HG03066 (cell line): ENCODE data around the gene MYH15.

Experiments
- ATAC-seq: cut with Tn5 transposase; IDR thresholded peaks from one replicate; pipeline ENCODE4 v1.9.1; 2021; ENCODE audit warnings: low read depth; ENCODE audit not compliant: unreplicated experiment

Gene MYH15

DNA sequence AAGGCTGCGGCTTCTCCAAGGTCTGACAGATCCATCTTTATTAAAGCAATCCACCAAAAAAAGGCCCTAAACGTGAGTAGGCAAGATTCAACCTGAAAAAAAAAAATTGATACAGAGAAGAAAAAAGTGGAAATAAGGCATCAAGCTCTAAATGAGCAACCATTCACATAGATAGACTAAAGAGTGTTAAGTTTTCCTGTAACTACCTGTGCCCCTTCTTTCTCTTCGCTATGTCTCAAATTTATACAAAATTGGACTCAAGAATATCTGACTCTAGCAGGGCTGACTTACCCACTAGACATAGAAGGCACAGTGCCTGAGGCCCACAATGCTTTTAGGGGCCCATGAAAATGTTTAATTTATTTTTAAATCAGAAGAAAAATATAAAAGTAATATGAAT is at the start of gene MYH15:
MYH15 (minus strand) TSS at position 101 of the 400 bp plus-strand sequence; CDS start at position 35, 66 bp downstream.
- no peak for ATAC-seq

- ATAC-seq, result no peak
Measured at GRCh38 chr3:108555966-108556581, 45.7 kb upstream of the MYH15 start.

DNA sequence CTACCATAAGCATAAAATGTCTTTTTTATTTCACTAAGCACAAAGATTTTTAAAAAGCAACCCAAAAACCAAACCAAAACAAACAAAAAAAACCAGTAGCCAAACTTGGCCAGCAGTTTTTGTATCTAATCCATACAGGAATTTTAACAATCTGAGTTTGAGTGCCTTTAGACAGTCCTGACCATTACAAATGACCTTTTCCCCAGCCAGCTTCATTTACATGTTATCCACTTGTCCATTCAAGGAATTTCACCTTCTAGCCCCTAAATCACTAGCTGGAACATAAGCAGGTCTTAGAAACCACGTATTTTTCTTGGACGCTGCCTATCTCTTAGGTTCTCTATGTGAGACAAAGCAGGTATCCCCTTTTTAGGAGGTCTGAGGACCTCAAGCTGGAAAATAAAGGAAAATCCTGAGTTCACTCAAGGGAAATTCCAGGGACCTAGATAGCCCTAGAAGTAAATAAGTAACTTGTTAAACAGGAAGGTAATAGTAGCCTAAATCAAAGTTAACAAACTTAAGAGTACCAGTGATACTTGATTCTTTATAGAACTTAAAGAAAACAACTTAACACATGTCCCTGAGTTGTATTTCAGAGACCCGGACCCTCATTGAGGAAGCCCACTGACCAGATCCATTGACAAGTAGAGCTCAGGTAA is 44.6 kb upstream of the MYH15 start:
- no peak for ATAC-seq

- no peak for ATAC-seq
Measured at GRCh38 chr3:108554229-108554628, 43.8 kb upstream of the MYH15 start.

- ATAC-seq, result no peak
Measured at GRCh38 chr3:108552267-108553159, 42.1 kb upstream of the MYH15 start.

DNA sequence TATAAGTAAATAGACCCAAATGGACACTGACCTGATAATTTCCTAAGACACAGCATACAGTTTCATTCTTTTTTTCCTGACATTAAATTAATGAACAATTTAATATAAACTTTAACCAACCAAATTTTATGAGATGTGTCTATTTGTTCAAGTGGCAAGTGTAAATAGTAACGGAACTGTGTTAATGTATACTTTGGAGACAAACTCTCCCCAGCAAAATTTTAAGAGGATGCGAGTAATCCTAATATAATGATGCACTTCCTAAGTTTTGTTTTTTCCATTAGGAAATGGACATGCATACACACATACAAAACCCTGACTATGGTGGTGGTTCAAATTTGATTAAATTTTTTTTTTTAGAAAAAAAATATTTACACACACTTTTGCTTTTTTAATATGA is 38.5 kb upstream of the MYH15 start:
- ATAC-seq, result no peak

DNA sequence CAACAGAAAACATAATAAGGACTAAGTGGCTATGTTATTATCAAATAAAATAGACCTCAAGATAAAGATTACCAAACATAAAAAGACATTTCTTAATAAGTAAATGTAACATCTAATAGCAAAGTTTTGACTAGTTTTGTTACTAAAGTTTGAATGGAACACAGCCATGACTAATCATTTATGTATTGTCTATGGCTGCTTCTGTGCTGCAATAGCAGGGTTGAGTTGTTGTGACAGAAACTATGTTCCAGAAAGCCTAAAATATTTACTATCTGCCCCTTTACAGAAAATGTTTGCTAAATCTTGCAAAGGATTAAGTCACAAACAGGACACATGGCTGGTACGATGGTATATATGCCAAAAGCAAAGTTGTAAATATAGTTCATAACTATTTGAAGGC is 37.9 kb upstream of the MYH15 start:
- ATAC-seq, result no peak

DNA sequence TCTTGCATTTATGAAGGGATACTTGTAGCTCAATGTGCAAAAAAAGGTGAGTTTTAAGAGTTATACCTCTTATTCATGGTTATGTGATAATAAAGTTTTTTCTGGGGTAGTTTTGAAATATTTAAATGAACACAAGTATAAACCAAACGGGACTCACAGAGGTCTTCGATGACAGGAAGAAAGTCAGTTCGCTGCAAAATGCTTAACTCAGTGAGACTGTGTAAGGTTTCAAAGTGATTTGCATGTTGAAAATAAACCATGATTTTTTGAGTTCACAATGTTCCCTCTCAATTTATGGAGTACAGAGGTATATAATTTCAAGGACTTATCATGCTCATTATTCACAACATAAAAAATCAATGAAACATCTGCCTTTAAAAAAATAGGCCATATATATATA is 36.3 kb upstream of the MYH15 start:
- no peak for ATAC-seq

DNA sequence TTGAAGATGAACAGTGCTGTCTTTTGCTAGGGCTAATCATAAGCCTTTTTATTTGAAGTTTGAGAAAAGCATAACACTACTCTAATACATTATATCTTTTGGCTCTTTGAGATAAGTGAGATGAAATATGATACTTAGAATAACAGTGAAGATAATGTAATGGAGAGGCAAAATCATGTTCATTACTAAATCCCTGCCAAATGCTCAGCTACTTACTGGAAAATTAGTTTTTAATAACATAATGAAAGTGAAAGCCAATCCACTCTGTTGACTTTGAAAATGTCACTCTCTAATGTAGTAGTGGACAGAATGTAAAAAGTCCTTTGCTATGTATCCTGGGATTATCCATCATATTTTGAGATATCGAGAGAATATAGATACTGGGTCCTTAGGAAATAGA is 35.9 kb upstream of the MYH15 start:
- no peak for ATAC-seq

DNA sequence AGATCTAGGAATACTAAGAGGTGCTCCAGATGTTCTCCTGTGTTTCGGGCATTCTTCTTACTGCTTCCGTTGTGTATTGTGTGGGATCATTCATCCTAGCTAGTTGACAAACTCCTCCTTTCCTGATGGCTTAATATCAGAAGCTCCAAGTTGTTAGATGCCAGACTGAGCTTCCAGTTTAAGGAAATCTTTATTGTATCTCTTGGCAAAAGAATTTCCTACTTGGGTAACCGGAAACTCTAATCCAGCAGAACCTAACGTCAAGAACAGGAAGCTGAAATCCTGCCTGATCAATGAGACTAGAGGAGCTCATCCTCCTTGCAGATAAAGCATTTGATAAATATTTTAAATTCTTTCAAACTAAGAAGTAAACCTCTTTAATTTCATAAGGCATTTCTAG is 27.7 kb upstream of the MYH15 start:
- ATAC-seq, result no peak

GRCh38 chr3:108528459-108529252 is 18.3 kb upstream of the MYH15 start:
- ATAC-seq, result peak; percentile 96

- no peak for ATAC-seq
Measured at GRCh38 chr3:108527817-108528216, 17.4 kb upstream of the MYH15 start.

- no peak for ATAC-seq
Measured at GRCh38 chr3:108527109-108527508, 16.7 kb upstream of the MYH15 start.

- ATAC-seq, result no peak
Measured at GRCh38 chr3:108525971-108526370, 15.6 kb upstream of the MYH15 start.

GRCh38 chr3:108525256-108525655 is 14.9 kb upstream of the MYH15 start:
- no peak for ATAC-seq

DNA sequence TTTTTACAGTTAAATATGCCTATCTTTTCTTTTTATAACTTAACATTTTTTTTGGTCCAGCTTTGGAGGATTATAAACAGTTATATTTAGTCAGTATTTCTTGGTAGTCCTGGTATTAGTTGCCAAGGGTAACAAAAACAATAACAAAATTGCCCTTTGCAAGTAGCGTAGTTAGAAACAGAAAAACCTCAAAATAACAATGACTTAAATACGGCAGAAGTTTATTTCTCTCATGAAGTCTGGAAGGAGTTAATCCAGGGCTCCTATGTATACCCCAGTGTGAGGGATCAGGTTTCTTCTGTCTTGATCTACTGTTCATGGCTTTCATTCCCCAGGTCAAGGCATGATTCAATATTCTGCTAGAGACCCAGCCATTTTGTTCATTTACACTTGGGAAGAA is 14.1 kb upstream of the MYH15 start:
- ATAC-seq, result no peak

DNA sequence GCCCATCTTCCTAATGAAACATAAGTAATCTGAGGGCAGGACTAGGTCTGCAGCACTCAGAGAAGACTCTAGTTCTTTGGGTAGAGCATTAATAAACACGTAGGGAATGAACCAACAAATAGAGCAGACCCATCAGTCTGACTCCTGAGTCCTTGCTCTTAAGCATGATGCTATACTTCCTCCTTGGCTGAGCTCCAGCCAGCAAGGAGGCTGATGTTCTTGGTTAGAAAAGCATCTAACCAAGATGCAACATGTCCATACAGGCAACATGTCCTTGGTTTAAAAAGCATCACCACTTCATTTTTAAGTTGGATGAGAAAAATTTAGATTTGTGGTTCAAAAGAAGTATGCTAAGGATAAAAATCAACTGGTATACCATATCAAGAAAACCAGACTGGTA is 8.5 kb upstream of the MYH15 start:
- no peak for ATAC-seq

DNA sequence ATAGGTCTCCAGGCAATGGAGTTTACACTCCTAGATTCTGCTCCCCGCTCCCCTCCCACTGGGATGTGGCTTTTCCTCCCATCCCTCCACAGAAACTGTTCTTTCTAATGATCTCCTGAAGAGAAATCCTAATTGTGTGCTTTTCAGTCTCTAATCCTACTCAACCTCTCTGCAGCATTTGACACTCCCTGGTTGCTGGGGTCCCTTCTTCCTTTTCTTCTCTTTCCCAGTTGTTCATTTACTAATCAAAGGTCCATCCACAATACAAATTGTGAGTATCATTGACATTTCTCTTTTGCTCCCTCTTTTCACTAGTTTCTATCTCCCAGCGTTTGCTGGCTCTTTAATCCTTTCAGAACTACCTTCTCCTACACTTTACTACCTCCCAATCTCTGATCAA is 6.5 kb upstream of the MYH15 start:
- no peak for ATAC-seq

- no peak for ATAC-seq
Measured at GRCh38 chr3:108513961-108514360, 3.6 kb upstream of the MYH15 start.

GRCh38 chr3:108512671-108513070 is 2.3 kb upstream of the MYH15 start:
- no peak for ATAC-seq

GRCh38 chr3:108511490-108511889 is 1.1 kb upstream of the MYH15 start:
- no peak for ATAC-seq
